Lung microvascular endothelial cell (primary cell): ENCODE data around the gene MYO18A. TPM values are rescaled to one million over a fixed set of nuclear protein-coding genes. Genes with fewer than 3 reads are reported as not detected.

Experiments used
- DNase-seq, 2 donors: peaks; one replicate each; pipeline versions ENCODE4 v3.0.0 to v3.0.0-alpha.2; 2010; ENCODE audit warnings: low read depth in 2 of 2
- total RNA-seq: library from RNA; depleted of rRNA; stranded (reverse); fragments of >200 nt; gene quantifications from 2 replicates; pipeline ENCODE4 v1.2.1, GENCODE V29; 2014

The MYO18A gene
- total RNA-seq, 1 donor from 2014 or later, result 26.2 TPM

GRCh38 chr17:29078183-29079045 is 101.8 kb downstream of the MYO18A start:
- DNase-seq, result peak; percentile 7 to 55

GRCh38 chr17:29077320-29077719 is 102.9 kb downstream of the MYO18A start:
- no peak for DNase-seq

GRCh38 chr17:29076722-29077121 is 103.5 kb downstream of the MYO18A start:
- no peak for DNase-seq

GRCh38 chr17:29076087-29076486 is 104.1 kb downstream of the MYO18A start:
- DNase-seq, result no peak

- no peak for DNase-seq
Measured at GRCh38 chr17:29074488-29074887, 105.7 kb downstream of the MYO18A start.

- no peak for DNase-seq
Measured at GRCh38 chr17:29073520-29073919, 106.7 kb downstream of the MYO18A start.

GRCh38 chr17:29073045-29073444 is 107.2 kb downstream of the MYO18A start:
- DNase-seq, result no peak

- no peak for DNase-seq
Measured at GRCh38 chr17:29071303-29071702, 108.9 kb downstream of the MYO18A start.

GRCh38 chr17:29070781-29071180 is 109.4 kb downstream of the MYO18A start:
- no peak for DNase-seq

- no peak for DNase-seq
Measured at GRCh38 chr17:29070308-29070707, 109.9 kb downstream of the MYO18A start.

GRCh38 chr17:29069526-29070041 is 110.6 kb downstream of the MYO18A start:
- DNase-seq, result peak; percentile 18 to 42

GRCh38 chr17:29068818-29069217 is 111.4 kb downstream of the MYO18A start:
- no peak for DNase-seq

- DNase-seq, result no peak
Measured at GRCh38 chr17:29066606-29067005, 113.6 kb downstream of the MYO18A start.

- DNase-seq, result no peak
Measured at GRCh38 chr17:29066047-29066446, 114.2 kb downstream of the MYO18A start.

- DNase-seq, result peak in 1 of 2 donors; percentile 8
Measured at GRCh38 chr17:29063992-29064391, 116.2 kb downstream of the MYO18A start.

GRCh38 chr17:29062215-29062614 is 118.0 kb downstream of the MYO18A start:
- DNase-seq, result no peak

- no peak for DNase-seq
Measured at GRCh38 chr17:29061036-29061435, 119.2 kb downstream of the MYO18A start.

- DNase-seq, result no peak
Measured at GRCh38 chr17:29060475-29060874, 119.7 kb downstream of the MYO18A start.

GRCh38 chr17:29059281-29059680 is 120.9 kb downstream of the MYO18A start:
- peak; percentile 23 to 27 for DNase-seq

GRCh38 chr17:29058391-29058790 is 121.8 kb downstream of the MYO18A start:
- no peak for DNase-seq

- no peak for DNase-seq
Measured at GRCh38 chr17:29057361-29057760, 122.8 kb downstream of the MYO18A start.

- no peak for DNase-seq
Measured at GRCh38 chr17:29054835-29055234, 125.4 kb downstream of the MYO18A start.

GRCh38 chr17:29051731-29052130 is 128.5 kb downstream of the MYO18A start:
- no peak for DNase-seq
